Activated CD4-positive, alpha-beta T cell treated with anti-CD3 and anti-CD28 coated beads, Interleukin-2, amount 50 U/mL, for 24 hours (primary cell): ENCODE measurements around the gene VWF.
A peak's percentile ranks its signal among the peaks of the same experiment; 100 is the strongest.
"Not testable (repeated sequence)": the region's sequence is repeated elsewhere in the genome, so short reads cannot be mapped to it uniquely, and the experiment has no call there.

Experiments used
- DNase-seq, 2 donors: peaks; one replicate each; pipeline ENCODE4 v3.0.0-alpha.2; 2020; ENCODE audit warnings: low read depth in 1 of 2, low spot score in 1 of 2

The VWF gene

DNA sequence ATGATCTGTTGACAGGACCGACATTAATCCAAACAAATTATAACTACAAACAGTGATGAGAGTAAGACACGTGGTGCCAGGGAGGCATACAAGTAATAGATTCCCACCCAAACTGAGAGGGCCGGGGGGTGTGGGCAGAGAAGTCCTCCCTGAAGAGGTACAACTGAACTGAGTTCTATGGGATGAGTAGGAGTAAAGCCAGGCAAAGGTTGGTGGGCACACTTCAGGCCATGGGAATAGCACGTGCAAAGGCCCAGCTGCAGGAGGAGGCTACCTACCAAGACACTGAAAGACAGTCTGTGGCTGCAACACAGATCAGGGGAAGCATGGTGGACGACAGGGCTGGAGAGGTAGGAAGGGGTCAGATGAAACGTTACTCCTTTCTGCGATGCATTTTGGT, 22.0 kb upstream of the VWF start:
- DNase-seq = no peak

DNA sequence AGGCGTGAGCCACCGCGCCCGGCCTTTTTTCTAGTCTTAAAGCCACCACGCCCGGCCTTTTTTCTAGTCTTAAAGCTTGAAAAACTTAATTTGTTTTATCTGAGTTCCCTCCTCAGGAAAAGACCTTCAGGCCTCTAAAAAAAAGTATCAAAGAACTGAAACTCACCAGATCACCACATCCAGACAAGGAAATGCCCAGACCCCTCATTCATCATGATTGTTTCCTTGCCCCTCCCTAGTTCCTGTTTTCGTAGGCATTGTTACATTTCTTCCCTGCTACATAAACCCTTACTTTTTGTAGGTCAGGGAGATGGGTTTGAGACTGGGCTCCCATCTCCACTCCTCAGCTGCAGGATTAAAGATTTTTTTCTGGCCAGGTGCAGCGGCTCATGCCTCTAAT, 21.1 kb upstream of the VWF start:
- no peak for DNase-seq

DNA sequence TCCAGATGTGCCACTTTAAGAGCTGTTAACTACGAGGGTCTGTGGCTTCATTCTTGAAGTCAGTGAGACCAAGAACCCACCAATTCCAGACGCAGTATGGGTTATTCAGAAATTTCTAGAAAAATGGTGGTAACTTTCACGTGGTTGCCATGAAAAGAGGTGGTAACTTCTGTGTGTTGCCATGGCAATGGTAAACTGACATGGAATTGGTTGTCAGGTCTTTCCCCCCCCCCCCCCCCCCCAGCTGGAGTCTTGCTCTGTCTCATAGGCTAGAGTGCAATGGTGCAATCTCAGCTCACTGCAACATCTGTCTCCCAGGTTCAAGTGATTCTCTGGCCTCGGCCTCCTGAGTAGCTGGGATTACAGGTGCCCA, 18.8 kb upstream of the VWF start:
- DNase-seq = no peak

DNA sequence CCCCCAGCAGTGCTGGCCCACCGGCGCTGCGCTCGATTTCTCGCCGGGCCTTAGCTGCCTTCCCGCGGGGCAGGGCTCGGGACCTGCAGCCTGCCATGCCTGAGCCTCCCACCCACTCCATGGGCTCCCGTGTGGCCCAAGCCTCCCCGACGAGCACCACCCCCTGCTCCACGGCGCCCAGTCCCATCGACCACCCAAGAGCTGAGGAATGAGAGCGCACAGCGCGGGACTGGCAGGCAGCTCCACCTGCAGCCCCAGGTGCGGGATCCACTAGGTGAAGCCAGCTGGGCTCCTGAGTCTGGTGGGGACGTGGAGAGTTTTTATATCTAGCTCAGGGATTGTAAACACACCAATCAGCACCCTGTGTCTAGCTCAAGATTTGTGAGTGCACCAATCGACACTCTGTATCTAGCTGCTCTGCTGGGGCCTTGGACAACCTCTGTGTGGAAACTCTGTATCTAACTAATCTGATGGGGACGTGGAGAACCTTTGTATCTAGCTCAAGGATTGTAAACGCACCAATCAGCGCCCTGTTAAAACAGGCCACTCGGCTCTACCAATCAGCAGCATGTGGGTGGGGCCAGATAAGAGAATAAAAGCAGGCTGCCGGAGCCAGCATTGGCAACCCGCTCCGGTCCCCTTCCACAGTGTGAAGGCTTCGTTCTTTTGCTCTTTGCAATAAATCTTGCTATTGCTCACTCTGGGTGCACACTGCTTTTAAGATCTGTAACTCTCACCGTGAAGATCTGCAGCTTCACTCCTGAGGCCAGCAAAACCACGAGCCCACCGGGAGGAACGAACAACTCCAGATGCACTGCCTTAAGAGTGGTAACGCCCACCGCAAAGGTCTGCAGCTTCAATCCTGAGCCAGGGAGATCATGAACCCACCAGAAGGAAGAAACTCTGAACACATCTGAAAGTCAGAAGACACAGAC, 18.2 kb upstream of the VWF start:
- DNase-seq = not testable (repeated sequence)

DNA sequence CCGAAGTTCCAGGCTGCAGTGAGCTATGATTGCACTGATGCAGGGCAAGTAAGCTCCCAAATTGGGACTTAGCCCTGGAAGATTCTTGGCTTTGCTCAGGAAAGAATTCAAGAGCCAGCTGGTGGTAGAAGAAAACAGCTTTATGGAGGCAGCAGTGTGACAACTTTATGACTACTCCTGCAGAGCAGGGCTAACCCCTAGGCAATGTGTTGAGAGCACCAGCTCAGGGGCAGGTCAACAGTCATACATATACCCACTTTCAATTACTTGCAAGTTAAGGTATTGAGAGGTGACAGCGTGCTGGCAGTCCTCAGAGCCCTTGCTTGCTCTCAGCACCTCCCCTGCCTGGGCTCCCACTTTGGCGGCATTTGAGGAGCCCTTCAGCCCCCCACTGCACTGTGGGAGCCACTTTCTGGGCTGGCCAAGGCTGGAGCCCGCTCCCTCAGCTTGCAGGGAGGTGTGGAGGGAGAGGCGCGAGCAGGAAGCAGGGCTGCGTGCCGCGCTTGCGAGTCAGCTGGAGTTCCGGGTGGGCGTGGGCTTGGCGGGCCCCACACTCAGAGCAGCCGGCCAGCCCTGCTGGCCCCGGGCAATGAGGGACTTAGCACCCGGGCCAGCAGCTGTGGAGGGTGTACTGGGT, 17.4 kb upstream of the VWF start:
- not testable (repeated sequence) for DNase-seq

DNA sequence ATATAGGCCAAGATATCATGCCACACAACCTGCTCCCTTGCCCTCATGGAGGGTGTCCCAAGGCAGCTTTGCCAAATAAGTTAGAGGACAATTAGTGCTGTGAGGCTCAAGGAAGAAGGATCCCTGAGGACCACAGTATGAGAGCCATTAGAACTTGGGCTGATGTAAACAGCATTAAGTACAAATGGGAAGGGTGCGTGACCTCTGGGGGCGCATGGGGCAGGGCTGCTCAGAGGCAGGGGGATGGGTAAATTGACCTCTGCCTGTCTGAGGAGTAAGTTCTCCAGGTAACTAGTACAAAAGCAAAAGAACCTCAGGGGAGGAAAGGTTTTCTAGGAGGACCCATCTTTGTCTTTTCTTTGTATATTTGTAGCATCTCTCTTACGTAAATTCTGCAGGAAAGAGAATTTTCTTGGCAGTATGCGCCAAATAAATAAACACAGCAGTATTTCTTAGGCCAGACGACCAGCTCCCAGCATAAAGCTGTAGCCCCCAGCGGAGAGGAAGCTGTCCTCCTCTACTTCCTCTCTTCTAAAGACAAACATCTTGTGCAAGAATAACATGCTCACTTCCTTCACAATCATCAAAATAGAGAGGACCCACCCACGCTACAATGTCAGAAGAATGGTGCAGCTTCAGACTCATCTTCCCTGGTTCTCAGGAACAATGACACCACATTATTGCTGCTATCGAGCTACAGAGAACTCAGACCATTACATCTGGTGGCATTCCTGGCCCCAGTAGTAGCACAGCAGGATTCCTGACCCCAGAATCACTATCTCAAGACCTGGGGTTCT, 16.4 kb upstream of the VWF start:
- DNase-seq = peak in 1 of 2 donors; percentile 56

DNA sequence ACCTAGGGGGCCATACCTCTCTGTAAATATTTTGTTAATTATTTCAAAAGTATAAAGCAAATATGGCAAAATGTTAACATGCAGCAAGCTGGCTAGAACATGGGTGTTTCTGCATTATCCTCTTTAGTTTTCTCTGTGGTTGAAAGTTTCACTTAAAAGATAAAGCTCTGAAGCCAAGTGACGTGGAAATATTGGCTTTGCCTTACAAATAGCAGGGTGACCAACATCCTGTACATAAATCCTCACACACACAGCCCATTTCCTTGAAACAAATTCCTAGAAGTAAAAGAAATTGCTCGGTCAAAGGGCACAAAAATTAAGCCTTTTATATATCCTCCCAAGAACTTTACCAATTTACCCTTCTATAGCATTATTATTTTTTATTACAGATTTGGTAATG, 10.6 kb upstream of the VWF start:
- DNase-seq = no peak

DNA sequence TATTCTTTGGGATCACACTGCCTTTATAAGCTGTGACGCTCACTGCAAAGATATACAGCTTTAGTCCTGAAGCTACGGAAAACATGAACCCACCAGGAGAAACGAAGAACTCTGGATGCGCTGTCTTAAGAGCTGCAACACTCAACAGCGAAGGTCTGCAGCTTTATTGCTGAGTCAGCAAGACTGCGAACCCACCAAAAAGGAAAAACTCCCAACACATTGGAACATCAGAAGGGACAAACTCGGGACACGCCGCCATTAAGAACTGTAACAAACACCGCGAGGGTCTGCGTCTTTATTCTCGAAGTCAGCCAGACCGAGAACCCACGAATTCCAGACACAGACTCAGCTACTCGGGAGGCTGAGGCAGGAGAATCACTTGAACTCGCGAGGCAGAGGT, 9.2 kb upstream of the VWF start:
- DNase-seq = no peak

DNA sequence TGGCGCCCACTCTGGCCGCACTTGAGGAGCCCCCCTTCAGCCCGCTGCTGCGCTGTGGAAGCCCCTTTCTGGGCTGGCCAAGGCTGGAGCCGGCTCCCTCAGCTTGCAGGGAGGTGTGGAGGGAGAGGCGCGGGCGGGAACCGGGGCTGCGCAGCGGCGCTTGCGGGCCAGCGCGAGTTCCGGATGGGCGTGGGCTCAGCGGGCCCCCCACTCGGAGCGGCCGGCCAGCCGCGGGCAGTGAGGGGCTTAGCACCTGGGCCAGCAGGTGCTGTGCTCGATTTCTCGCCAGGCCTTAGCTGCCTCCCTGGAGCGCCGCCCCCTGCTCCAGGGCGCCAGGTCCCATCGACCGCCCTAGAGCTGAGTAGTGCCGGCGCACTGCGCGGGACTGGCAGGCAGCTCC, 8.0 kb upstream of the VWF start:
- DNase-seq = no peak

DNA sequence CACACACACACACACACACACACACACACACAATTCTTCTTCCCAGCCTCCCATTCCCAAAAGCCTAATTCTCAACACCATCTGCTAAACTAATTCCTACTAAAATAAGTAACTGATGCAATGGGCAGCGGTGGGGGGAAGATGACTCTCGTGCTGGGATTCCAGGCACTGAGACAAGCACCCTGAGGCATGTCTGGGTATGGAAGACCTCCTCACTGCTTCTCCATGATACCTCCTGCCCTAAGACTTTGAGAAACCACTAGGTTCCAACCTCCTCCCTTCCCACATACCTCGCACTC, 789 bp upstream of the VWF start:
- no peak for DNase-seq

DNA sequence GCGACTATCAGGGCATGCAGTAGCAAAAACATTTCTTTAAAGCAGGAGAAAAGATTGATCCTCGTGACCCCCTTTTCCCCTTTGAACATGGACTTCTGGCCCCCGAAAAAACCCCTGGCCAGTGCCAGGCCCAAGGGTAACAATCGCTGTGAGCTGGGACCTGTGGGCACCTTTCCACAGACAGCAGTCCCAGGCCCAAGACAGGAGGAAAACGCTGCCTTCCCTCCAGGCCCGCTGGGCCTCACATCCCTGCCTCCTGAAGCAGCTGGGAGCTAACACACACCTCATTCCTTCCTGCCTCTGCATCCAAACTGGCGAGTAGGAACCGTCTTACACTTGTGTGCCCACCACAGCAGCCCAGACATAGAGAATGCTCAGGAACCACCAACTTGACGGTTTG, 1.2 kb downstream of the VWF start:
- no peak for DNase-seq

DNA sequence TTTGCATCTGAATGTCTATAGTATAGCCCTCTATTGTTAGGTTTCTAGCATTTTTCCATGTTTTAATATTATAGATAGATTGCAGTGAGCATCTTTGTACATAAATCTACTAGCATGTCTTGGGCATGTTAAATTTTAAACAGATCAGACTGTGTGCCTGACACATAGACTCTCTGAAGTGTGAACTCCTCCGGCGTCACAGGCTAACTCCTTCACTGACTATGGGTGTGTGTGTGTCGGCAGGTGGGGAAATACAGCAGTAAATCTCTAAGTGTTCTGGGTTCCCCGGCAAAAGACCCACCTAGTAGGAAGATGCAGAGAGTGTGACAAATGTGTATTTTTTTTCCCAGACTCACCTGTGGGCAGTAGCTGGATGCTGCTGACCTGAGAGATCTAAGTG, 2.3 kb downstream of the VWF start:
- no peak for DNase-seq

DNA sequence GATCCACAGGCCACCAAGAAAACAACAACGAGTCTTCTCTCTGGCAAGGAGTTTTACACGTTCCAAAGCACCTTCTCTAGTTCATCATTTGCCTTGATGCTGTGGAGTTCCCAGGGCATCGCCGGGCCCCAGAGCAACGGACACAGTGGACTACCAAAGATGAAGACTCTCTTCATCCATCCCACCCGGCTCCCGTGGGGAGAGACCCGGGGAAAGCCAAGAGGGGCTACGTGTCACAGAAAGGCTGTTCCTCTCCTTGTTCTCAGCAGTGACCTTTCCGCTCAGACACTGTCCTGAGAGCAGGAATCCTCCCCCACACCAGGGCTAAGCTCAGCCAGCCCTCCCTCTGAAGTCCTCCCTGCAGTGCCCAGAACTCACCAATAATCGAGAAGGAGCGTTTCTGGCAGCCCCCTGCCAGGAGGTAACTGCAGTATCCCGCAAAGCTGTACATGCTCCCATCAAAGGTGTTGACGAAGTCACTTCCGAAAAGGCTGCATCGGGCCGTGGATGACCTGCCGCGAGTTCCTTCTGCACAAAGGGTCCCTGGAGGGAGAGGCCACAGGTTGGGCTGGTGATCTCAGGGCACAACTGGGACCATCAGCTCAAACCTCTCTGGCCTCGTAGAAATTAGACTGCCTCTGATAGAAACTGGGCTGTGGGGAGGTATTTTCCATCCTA, 3.5 kb downstream of the VWF start:
- no peak for DNase-seq

DNA sequence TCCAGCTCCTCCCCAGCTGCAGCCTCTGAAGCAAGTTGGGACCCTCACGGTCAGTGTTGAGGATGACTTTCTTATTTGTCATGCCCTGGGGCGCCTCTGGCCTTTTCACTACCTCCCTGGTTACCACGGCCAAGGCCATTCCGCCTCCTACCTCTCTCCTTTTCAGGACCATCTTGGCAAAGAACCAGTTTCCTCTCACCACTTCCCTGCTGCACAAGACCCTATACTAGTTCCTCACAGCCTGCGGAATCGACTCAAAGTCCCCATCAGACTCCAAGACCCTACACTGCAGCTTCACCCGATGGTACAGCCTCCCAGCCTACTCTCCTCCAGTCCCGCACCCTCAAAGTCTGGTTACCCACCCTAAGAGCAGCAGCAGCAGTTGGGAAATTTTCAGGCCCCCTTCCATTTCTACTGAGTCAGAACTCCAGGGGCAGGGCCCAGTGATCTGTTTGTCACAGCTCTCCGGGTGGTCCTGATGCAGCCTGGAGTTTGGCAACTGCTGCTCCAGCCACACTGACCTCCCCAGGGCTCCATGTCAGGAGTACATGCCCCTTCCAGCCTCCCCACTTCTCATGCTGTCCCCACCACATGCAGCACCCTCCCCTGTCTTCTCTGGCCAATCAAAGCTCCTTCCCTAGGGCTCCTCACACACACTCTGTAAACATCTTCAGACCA, 5.4 kb downstream of the VWF start:
- DNase-seq = no peak

DNA sequence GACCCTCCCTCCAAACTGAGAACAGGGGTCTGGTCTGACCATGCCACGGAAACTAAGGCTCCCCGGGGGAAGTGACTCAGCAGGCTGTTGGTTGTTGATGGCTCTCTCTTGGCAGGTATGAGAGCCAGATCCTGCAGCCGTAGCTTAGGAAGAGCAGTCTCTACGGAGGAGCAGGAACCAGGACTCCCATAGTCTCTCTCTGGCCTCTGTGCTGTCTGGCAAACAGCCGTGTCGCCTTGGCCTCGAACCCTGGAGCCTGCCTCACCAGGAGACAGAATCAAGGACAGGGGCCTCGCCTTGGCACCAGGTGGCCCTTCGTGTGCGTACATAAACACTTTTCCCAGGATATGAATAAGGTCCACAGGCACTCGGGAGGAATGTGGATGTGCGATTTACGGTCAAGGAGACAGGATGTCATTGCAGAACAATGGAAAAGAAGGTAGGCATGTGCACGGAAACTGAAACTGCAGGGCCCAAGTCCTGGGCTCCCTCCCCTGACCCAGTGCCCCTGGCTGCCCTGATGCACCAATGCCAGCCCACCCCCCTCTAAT, 7.9 kb downstream of the VWF start:
- no peak for DNase-seq

DNA sequence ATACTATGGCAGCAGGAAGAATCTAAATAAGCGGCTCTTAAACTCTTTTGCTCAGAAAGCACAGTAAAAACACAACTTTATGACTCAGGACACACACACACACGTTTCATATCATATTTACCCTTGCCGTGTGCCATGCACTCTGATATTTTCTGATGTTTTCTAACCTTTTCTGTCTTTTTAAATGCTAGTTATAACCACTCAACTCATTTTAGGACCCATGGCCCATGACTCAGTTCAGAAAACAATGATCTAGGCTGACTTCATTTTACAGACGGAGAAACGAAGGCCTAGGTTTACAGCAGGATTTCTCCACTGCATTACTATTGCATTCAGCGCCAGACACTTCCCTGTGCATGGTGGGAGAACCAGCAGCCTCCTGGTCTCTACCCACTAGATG, 9.1 kb downstream of the VWF start:
- DNase-seq = no peak

DNA sequence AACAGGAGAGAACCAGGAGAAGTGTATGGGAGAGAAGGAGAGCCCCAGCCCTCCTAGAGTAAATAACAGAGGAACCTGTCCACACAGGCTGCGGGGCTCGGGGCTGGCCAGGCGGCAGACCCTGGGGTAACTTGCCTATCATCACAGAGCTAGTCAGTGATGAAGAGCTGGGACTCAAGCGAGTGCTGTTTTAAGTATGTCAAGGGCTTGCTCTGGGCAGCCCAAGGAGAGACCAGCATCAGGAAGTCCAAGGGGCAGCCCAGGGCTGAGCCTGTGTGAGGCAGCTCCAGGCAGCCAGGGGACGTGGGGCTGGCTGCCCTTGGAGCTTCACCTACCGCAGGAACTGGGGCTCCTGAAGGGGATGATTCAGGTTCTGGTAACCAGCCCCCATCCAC, 10.0 kb downstream of the VWF start:
- DNase-seq = no peak

DNA sequence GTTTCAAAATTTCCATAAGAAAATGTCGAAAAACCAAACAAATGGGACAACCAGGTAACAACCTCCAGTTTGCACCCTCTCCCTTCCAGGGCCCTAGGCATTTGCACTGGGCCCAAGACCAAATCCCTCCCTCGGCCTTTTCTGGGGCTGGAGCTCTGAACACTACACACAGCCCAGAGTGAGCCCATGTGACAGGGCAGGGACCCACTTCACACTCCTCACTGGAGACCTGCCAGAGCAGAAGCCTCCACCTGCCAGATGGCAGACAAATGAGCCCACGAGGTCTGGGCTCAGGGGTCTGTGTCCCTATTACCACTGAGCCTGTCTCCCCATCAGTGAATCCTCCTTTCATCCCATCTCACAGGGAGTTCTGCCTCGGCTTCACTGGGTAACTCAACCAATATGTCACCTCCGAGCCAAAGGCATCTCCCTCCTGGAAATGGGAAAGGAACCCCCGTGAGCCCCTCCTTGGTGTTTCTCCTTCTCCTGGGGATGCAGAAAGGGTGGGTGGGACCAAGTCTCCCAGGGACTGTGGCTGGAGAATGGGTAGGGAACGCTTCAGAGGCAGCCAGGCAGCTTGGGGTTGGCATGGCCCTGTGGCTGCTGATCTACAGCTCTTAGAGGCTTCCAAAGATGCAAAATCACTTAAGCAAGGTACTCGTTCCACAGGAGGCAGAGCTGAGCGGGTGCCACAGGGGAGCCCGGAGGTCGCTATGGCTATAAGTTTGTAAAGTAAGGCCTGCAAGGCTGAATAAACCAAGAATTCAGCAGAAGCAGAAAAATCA, 10.6 kb downstream of the VWF start:
- no peak for DNase-seq

DNA sequence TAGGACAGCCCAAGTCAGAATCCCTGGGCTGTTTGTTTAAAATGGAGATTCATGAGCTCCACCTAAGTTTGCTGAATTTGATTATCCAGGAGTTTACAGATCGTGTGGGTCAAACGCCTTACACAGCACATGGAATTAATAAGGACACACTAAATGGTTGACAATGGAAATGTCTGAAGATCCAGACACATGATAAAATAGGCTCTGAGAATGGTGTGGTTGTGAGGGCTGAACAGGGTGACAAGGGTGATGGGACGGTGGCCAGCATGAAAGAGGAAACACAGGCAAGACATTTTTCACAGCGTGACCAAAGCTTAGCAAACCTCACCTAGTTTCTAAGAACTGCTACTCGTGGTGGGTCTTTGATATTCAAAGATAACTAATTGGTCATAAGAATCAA, 12.5 kb downstream of the VWF start:
- DNase-seq = no peak

DNA sequence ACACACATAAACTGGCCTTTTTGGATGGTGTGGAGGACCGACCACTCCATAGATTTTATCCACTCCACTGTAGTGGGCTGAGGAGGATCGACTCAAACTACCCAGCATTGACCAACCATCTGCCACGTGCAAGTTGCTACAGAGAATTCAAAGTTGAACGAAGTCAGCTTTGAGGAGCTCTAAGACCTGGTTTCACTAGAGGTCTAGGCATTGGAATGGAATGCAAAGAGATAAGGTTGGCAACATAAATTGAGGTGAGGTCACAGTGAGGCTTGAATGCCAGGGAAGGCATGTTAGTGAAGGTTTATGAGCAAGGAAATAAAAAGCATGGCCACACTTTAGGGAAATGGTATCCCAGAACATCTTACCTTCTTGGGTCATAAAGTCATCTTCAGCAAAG, 14.5 kb downstream of the VWF start:
- DNase-seq = no peak
